Muscle layer of duodenum (tissue), 2 donors: Measurements from ENCODE around the gene TMEM169.
A peak's percentile ranks its signal among the peaks of the same experiment; 100 is the strongest.
"Not testable (repeated sequence)": the region's sequence is repeated elsewhere in the genome, so short reads cannot be mapped to it uniquely, and the experiment has no call there.

Experiments
- H3K27ac ChIP-seq: one replicate; pipeline ENCODE4 v1.7.0; 2013; ENCODE audit warnings: mild to moderate bottlenecking, low read length
- H3K27me3 ChIP-seq: one replicate; pipeline ENCODE4 v1.7.0; 2013; ENCODE audit warnings: low read depth, mild to moderate bottlenecking, control low read depth, low read length
- H3K36me3 ChIP-seq, 2 donors: one replicate each; pipeline ENCODE4 v1.7.0; 2013; ENCODE audit warnings: low read length in 2 of 2, control low read depth in 1 of 2, mild to moderate bottlenecking in 1 of 2; ENCODE audit not compliant: insufficient read depth in 2 of 2, control insufficient read depth in 1 of 2
- H3K4me1 ChIP-seq, 2 donors: one replicate each; pipeline ENCODE4 v1.7.0; 2013; ENCODE audit warnings: low read length in 2 of 2, mild to moderate bottlenecking in 2 of 2, control low read depth in 1 of 2, moderate library complexity in 1 of 2; ENCODE audit not compliant: insufficient read depth in 2 of 2, control insufficient read depth in 1 of 2
- H3K4me3 ChIP-seq, 2 donors: one replicate each; pipeline ENCODE4 v1.7.0; 2013; ENCODE audit warnings: low read length in 2 of 2, low read depth in 1 of 2, mild to moderate bottlenecking in 1 of 2
- H3K9me3 ChIP-seq, 2 donors: one replicate each; pipeline ENCODE4 v1.7.0; 2013; ENCODE audit warnings: low read length in 2 of 2, control low read depth in 1 of 2, mild to moderate bottlenecking in 1 of 2; ENCODE audit not compliant: control insufficient read depth in 1 of 2
- donor health status: healthy.

Gene TMEM169

GRCh38 chr2:216072473-216072872, 9.2 kb upstream of the TMEM169 start:
- Histone ChIP-seq H3K4me3 (no peak overlapping the region), H3K9me3 (no peaks in the 10 kb centered on the region), H3K27me3 (no peaks in the 10 kb centered on the region), H3K36me3 (peaks cover 0 to 6% of the 10 kb centered on the region in 2 donors), H3K27ac (no peak overlapping the region), H3K4me1 (no peaks in the 10 kb centered on the region)

DNA sequence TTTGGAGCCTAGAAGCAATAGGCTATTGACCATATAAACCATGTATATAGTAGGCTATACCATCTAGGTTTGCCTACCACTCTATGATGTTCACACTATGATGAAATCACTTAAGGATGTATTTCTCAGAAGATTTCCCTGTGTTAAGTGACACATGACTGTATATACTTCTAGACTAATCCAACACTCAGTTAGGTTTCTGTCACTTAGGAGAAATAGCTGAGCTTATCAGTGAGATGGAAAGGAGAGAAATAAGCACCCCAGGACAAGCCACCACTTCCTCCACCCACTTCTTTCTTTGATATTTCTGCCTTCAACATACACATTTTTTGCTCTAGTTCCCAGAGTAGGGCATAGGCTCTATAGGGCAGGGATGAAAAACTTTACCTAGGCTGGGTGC, 7.9 kb upstream of the TMEM169 start:
- no peaks in the 10 kb centered on the region for H3K27me3 ChIP-seq
- H3K9me3 ChIP-seq, result no peaks in the 10 kb centered on the region
- peaks cover 0 to 6% of the 10 kb centered on the region in 2 donors for H3K36me3 ChIP-seq
- H3K4me3 ChIP-seq, result no peak overlapping the region
- no peak overlapping the region for H3K27ac ChIP-seq
- no peaks in the 10 kb centered on the region for H3K4me1 ChIP-seq

DNA sequence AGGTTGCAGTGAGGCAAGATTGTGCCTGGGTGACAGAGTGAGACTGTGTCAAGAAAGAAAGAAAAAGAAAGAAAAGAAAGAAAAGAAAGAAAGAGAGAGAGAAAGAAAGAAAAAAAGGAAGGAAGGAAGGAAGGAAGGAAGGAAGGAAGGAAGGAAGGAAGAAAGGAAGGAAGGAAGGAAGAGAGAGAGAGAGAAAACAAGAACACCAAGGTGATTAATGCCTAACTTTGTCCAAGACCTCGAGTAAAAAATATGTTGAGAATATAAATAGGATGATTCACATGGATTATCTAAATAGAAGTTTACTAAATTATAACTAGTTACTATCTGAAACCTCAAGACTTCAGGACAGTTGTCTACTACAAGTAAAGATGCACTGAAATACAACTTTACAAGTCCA, 7.3 kb upstream of the TMEM169 start:
- H3K36me3 ChIP-seq, result peaks cover 0 to 6% of the 10 kb centered on the region in 2 donors
- H3K27ac ChIP-seq, result no peak overlapping the region
- no peaks in the 10 kb centered on the region for H3K4me1 ChIP-seq
- H3K4me3 ChIP-seq, result no peak overlapping the region
- H3K27me3 ChIP-seq, result no peaks in the 10 kb centered on the region
- no peaks in the 10 kb centered on the region for H3K9me3 ChIP-seq

DNA sequence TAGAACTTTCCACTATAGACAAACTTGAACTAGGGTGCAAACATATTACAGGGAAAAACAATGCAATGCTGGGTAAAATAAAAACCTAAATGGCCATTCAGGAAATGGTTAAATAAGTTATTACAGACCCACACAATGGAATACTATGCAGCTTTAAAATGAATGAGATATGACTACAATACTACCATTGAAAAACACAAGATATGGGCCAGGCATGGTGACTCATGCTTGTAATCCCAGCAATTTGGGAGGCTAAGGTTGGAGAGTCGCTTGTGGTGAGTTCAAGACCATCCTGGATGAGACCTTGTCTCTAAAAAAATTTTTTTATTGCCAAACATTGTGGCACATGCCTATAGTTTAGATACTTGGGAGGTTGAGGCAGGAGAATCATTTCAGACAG, 6.9 kb upstream of the TMEM169 start:
- Histone ChIP-seq H3K9me3 (no peaks in the 10 kb centered on the region), H3K4me3 (no peak overlapping the region), H3K36me3 (peaks cover 0 to 6% of the 10 kb centered on the region in 2 donors), H3K27ac (no peak overlapping the region), H3K4me1 (no peaks in the 10 kb centered on the region), H3K27me3 (no peaks in the 10 kb centered on the region)

GRCh38 chr2:216075510-216076485, 5.9 kb upstream of the TMEM169 start:
- H3K27ac ChIP-seq, result no peak overlapping the region

GRCh38 chr2:216078776-216079175, 2.9 kb upstream of the TMEM169 start:
- H3K9me3 ChIP-seq, result no peaks in the 10 kb centered on the region
- no peak overlapping the region for H3K27ac ChIP-seq
- no peak overlapping the region for H3K4me3 ChIP-seq
- peaks cover 0 to 17% of the 10 kb centered on the region in 2 donors for H3K4me1 ChIP-seq
- peaks cover 0 to 6% of the 10 kb centered on the region in 2 donors for H3K36me3 ChIP-seq
- no peaks in the 10 kb centered on the region for H3K27me3 ChIP-seq

More at GRCh38 chr2:216075510-216076485, 5.9 kb upstream of the TMEM169 start:
- Histone ChIP-seq H3K9me3 (no peaks in the 10 kb centered on the region), H3K4me1 (peaks cover 0 to 3% of the 10 kb centered on the region in 2 donors), H3K4me3 (no peak overlapping the region), H3K27me3 (no peaks in the 10 kb centered on the region), H3K36me3 (peaks cover 0 to 6% of the 10 kb centered on the region in 2 donors)

GRCh38 chr2:216080048-216080447, 1.7 kb upstream of the TMEM169 start:
- H3K27ac ChIP-seq, H3K9me3 ChIP-seq, H3K27me3 ChIP-seq, H3K4me3 ChIP-seq, H3K36me3 ChIP-seq: not testable (repeated sequence)
- H3K4me1 ChIP-seq, result peaks cover 0 to 17% of the 10 kb centered on the region in 2 donors

DNA sequence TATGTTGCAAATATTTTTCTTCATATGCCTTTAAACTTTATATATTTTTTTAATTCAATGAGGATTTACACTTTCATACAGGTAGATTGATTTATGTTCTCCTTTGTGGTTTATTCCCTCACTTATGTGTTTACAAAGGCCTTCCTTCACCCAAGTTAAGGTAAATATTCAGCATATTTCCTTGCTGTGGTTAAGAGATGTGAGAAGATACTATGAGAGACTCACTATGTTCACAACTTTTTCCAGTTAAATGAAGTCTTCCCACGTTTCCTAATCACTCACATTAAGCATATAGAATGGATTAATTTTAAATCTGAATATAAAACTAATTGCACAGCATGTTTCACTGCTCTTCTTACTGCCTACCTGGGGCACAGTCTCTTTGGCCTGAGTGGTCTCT, 707 bp upstream of the TMEM169 start:
- H3K4me1 ChIP-seq, result peaks cover 0 to 17% of the 10 kb centered on the region in 2 donors
- H3K36me3 ChIP-seq, result no peaks in the 10 kb centered on the region
- H3K9me3 ChIP-seq, result no peaks in the 10 kb centered on the region
- H3K4me3 ChIP-seq, result peak overlapping the region; percentile 82 to 89
- H3K27ac ChIP-seq, result no peak overlapping the region
- no peaks in the 10 kb centered on the region for H3K27me3 ChIP-seq

- Histone ChIP-seq H3K27me3 (no peaks in the 10 kb centered on the region), H3K4me1 (peaks cover 0 to 17% of the 10 kb centered on the region in 2 donors), H3K36me3 (no peaks in the 10 kb centered on the region), H3K4me3 (peak overlapping the region; percentile 82 to 89), H3K27ac (no peak overlapping the region), H3K9me3 (no peaks in the 10 kb centered on the region)
Observed at GRCh38 chr2:216082117-216082711, 495 bp downstream of the TMEM169 start.

DNA sequence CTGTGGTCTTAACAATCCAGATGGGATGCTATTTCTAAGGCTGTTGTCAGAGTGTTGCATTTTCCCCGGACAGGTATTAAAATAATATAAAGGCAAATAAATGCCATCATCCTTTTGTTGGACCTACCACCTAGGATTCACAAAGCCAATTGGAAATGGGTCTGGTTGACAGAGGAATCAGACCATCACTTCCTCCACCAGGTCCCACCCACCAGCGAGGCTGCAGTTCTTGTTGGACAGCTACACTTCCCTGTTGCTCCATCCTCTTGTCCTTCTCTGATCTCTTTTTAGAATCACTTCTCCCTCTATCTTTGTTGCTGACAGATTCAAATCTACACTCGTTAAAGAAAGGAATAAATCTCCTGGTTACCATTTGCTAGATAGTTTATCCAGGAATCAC, 1.1 kb downstream of the TMEM169 start:
- no peaks in the 10 kb centered on the region for H3K9me3 ChIP-seq
- H3K27me3 ChIP-seq, result no peaks in the 10 kb centered on the region
- H3K36me3 ChIP-seq, result no peaks in the 10 kb centered on the region
- H3K27ac ChIP-seq, result no peak overlapping the region
- H3K4me3 ChIP-seq, result no peak overlapping the region
- H3K4me1 ChIP-seq, result peaks cover 0 to 17% of the 10 kb centered on the region in 2 donors

GRCh38 chr2:216083464-216084281, 2.0 kb downstream of the TMEM169 start:
- Histone ChIP-seq H3K36me3 (no peaks in the 10 kb centered on the region), H3K4me3 (no peak overlapping the region), H3K27me3 (no peaks in the 10 kb centered on the region), H3K27ac (no peak overlapping the region), H3K4me1 (peaks cover 0 to 17% of the 10 kb centered on the region in 2 donors), H3K9me3 (no peaks in the 10 kb centered on the region)
